ENCODE measurements around the gene MRM3. TPM values are rescaled to one million over a fixed set of nuclear protein-coding genes. Genes with fewer than 3 reads are reported as not detected.

MRM3 gene
- total RNA-seq, 1 donor from 2014 or later = 3.7 TPM

DNA sequence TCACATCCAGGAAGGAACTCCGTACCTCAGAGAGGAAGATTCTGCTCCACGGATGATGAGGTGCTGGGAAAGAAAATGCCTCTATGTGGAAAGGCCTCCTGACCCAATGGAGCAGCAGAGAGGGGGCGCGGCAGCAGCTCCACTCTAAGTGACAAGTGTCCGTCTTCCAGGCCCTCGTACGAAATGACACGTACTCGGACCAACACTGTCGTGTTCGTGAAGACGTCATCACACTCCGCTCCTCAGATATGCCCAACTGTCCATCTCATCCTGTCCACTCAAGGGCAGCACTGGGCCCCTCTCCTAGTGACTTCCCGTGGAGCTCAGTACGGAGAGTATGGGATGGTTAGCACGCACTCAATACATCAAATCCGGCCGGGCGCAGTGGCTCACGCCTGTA lies 32.2 kb downstream of the MRM3 start:
- Histone ChIP-seq H3K27me3 (no peaks in the 10 kb centered on the region), H3K4me3 (no peak overlapping the region), H3K4me1 (no peaks in the 10 kb centered on the region), H3K9me3 (no peaks in the 10 kb centered on the region), H3K36me3 (peaks cover 0 to 40% of the 10 kb centered on the region in 2 donors), H3K27ac (no peak overlapping the region)
- intact Hi-C loops (cut with DNase I) = no loop called here
- DNase-seq (ENCODE audit: extremely low spot score in 2 of 2) = no peak
- TF ChIP-seq POLR2AphosphoS5 (IDR thresholded peaks at IDR 0.05; ENCODE audit: insufficient read depth in 1 of 2, low read depth in 1 of 2) (no peak), POLR2A (IDR thresholded peaks at IDR 0.05) (no peak)
- TF ChIP-seq, protein P1, sequence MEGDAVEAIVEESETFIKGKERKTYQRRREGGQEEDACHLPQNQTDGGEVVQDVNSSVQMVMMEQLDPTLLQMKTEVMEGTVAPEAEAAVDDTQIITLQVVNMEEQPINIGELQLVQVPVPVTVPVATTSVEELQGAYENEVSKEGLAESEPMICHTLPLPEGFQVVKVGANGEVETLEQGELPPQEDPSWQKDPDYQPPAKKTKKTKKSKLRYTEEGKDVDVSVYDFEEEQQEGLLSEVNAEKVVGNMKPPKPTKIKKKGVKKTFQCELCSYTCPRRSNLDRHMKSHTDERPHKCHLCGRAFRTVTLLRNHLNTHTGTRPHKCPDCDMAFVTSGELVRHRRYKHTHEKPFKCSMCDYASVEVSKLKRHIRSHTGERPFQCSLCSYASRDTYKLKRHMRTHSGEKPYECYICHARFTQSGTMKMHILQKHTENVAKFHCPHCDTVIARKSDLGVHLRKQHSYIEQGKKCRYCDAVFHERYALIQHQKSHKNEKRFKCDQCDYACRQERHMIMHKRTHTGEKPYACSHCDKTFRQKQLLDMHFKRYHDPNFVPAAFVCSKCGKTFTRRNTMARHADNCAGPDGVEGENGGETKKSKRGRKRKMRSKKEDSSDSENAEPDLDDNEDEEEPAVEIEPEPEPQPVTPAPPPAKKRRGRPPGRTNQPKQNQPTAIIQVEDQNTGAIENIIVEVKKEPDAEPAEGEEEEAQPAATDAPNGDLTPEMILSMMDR (IDR thresholded peaks at IDR 0.05) = no peak

DNA sequence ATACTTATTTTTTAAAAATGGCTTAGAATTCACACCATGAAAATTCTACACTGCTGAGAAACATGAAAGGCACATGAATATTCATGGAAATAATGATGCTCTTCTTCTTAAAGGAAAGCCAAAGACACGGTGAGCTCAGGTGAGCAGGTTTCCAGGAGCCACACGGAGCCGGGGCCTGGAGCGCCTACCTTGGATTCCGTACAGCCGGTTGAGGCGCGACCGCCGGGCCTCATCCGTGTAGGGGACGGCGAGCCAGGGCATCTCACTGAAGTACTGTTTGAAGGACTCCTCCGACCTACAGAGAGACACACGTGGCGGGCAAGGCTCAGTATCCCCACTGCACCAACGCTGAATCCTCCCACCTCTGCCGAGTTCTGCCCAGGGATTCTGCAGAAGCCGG lies 37.1 kb downstream of the MRM3 start:
- H3K36me3 ChIP-seq = peaks cover 0 to 52% of the 10 kb centered on the region in 2 donors
- intact Hi-C loops (cut with DNase I) = no loop called here

DNA sequence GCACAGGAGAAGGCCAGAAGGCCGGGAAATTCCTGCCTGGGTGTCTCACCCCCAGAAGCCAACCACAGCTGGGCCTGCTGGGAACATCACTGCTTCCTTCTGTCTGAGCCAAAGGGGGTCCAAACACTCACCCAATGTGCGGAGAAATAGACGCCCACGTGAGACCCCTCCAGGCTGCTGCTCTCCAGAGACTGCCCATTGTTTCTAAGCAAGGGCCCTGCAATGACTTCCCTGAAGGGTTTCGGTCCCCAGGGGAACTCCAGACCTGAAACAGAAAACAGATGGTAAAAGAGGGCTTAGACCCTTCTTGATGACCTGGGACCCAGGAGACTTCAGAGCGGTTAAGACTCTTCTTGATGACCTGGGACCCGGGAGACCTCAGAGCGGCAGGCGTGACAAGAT lies 41.3 kb downstream of the MRM3 start:
- peaks cover 0 to 33% of the 10 kb centered on the region in 2 donors for H3K36me3 ChIP-seq

More for the DNA sequence above, 37.1 kb downstream of the MRM3 start:
- TF ChIP-seq POLR2AphosphoS5 (IDR thresholded peaks at IDR 0.05; ENCODE audit: insufficient read depth in 1 of 2, low read depth in 1 of 2) = no peak
- Histone ChIP-seq H3K9me3 (no peaks in the 10 kb centered on the region), H3K27ac (no peak overlapping the region), H3K27me3 (no peaks in the 10 kb centered on the region), H3K4me3 (no peak overlapping the region), H3K4me1 (no peaks in the 10 kb centered on the region)
- no peak for DNase-seq (ENCODE audit: extremely low spot score in 2 of 2)

GRCh38 chr17:824378-824777 lies 42.2 kb downstream of the MRM3 start:
- Histone ChIP-seq H3K4me3 (no peak overlapping the region), H3K27me3 (no peaks in the 10 kb centered on the region), H3K27ac (no peak overlapping the region), H3K36me3 (peaks cover 0 to 29% of the 10 kb centered on the region in 2 donors), H3K4me1 (no peaks in the 10 kb centered on the region), H3K9me3 (no peaks in the 10 kb centered on the region)
- no peak for TF ChIP-seq POLR2AphosphoS5 (IDR thresholded peaks at IDR 0.05; ENCODE audit: insufficient read depth in 1 of 2, low read depth in 1 of 2)
- no peak for TF ChIP-seq POLR2A (IDR thresholded peaks at IDR 0.05)
- TF ChIP-seq, protein P1 (IDR thresholded peaks at IDR 0.05) = no peak
- no peak for DNase-seq (ENCODE audit: extremely low spot score in 2 of 2)
- intact Hi-C loops (cut with DNase I) = no loop called here

More for the DNA sequence above, 41.3 kb downstream of the MRM3 start:
- no peaks in the 10 kb centered on the region for H3K9me3 ChIP-seq
- intact Hi-C loops (cut with DNase I) = no loop called here
- TF ChIP-seq POLR2A (IDR thresholded peaks at IDR 0.05) = no peak
- no peak for TF ChIP-seq POLR2AphosphoS5 (IDR thresholded peaks at IDR 0.05; ENCODE audit: insufficient read depth in 1 of 2, low read depth in 1 of 2)
- TF ChIP-seq, protein P1 (IDR thresholded peaks at IDR 0.05) = no peak
- no peak for DNase-seq (ENCODE audit: extremely low spot score in 2 of 2)
- no peak overlapping the region for H3K4me3 ChIP-seq
- H3K27me3 ChIP-seq = no peaks in the 10 kb centered on the region
- H3K4me1 ChIP-seq = no peaks in the 10 kb centered on the region
- no peak overlapping the region for H3K27ac ChIP-seq

DNA sequence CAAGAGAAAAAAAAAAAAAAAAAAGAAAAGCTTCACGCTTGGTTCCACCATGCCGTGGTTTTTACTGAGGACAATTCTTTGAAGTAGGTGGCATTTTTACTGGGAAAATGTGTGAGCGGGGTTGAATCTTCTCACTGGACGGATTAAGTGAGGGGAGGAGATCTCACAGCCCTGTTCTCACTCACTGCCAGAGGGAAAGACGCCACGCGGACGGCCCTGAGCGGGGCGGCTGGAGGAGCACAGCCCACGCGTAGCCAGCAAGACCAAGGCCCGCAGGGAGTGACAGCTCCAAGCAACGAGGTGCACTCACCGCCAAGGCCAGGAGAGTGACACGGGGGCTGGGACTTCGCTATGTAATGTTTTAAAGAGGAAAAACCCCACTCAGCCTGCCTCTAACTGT lies 43.1 kb downstream of the MRM3 start:
- DNase-seq (ENCODE audit: extremely low spot score in 2 of 2) = no peak
- Histone ChIP-seq H3K27me3 (no peaks in the 10 kb centered on the region), H3K9me3 (no peaks in the 10 kb centered on the region), H3K27ac (no peak overlapping the region), H3K4me3 (no peak overlapping the region), H3K36me3 (peaks cover 0 to 29% of the 10 kb centered on the region in 2 donors), H3K4me1 (no peaks in the 10 kb centered on the region)
- intact Hi-C loops (cut with DNase I) = no loop called here
- TF ChIP-seq POLR2AphosphoS5 (IDR thresholded peaks at IDR 0.05; ENCODE audit: insufficient read depth in 1 of 2, low read depth in 1 of 2) = no peak
- TF ChIP-seq, protein P1 (IDR thresholded peaks at IDR 0.05) = no peak
- no peak for TF ChIP-seq POLR2A (IDR thresholded peaks at IDR 0.05)
